ENCODE data around the gene RNF157. TPM values are rescaled to one million over a fixed set of nuclear protein-coding genes. Genes with fewer than 3 reads are reported as not detected.

RNF157 gene
- total and polyA plus RNA-seq, 10 of the 15 experiments (the other 5 are each of a cell fraction or from before 2014, with no cell fraction given) = 1.4 to 15.9 (median 9.6) TPM

DNA sequence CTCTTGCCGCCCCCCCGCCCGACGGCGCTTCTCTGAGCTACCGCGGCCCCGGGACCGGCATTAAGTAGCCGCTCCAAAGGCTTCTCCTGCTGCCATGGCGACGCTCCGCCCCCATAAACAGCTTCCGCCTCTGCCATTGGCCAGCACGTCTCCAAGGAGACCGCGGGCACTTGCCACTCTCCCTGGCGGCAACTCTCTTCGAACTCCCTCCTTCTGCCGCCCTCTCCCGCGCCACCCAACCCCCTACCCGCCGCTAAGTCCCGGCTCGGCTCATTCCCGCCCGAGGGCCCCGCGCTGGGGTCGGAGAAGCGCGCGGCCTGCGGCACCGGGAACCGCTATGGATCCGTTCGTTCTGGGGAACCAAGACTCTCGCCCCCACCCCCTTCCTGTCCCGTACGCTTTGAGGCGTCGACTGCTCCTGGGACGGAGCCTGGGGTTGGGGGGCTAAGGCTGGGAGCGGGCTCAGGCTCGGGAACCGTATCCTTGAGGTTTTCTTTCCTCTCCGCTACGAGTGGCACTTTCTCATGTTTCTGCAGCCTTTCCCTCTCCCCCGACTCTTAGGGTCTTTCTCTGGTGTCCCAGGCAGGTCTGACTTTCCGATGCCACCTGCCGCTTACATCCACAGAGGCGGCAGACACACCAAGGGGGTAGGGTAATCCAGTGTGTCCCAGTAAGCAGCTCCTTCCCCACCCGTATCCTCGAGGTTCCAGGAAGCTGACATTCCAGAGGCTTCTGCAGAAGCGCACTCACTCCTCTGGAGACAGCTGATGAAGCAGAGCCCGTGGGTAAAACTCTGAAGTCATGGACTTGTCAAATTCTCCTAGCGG is 98.9 kb downstream of the RNF157 start, which contains the start of gene FOXJ1:
Gene FOXJ1, minus strand, starts transcription at position 34 of the 827 bp plus-strand sequence. CDS start 850 bp downstream, outside the sequence.
- peak; percentile 7 for FAIRE-seq
- ChIA-PET CTCF (interaction anchor here (0.6 to 2.0 kb wide), 7 partner anchors 8 to 138 kb away, joined by 3 to 7 read pairs (median 3); no protein-coding TSS in a partner anchor), POLR2A (no interaction called here)
- TF ChIP-seq TCF7 (IDR thresholded peaks at IDR 0.05; ENCODE audit: borderline replicate concordance) (no peak), MXI1 (IDR thresholded peaks at IDR 0.05; ENCODE audit: low read depth, low read length) (peak; percentile 95), MYB (IDR thresholded peaks at IDR 0.05; ENCODE audit: borderline replicate concordance, low read depth, low read length) (no peak), LARP7 (IDR thresholded peaks at IDR 0.05) (peak; percentile 64), BMI1 (IDR thresholded peaks at IDR 0.05; ENCODE audit: borderline replicate concordance) (peak; percentile 98), DPF2 (IDR thresholded peaks at IDR 0.05) (no peak), PAX5 (IDR thresholded peaks at IDR 0.05; ENCODE audit: borderline replicate concordance, low read depth, low read length) (no peak), IKZF1 (conservative IDR thresholded peaks at IDR 0.05) (peak; percentile 38; the same call in 1 of the 2 replicates), YY1 (IDR thresholded peaks at IDR 0.05; ENCODE audit: low read depth, low read length) (0 out of 2 replicates have a peak, but pooled peaks have one; percentile 34), TBL1XR1 (IDR thresholded peaks at IDR 0.05; ENCODE audit: low read depth, low read length) (peak; percentile 46; the same call in 1 of the 2 replicates), EGR1 (IDR thresholded peaks at IDR 0.05; ENCODE audit: borderline replicate concordance in 1 of 2, low read depth in 2 of 2, low read length in 2 of 2) (peak in 1 of 2 experiments; percentile 72; a peak in 1 of 3 replicates), MTA2 (IDR thresholded peaks at IDR 0.05; ENCODE audit: low read depth) (no peak), CHD2 (IDR thresholded peaks at IDR 0.05; ENCODE audit: borderline replicate concordance, low read depth, low read length) (0 out of 2 replicates have a peak, but pooled peaks have one; percentile 65)
- TF ChIP-seq, protein P1, sequence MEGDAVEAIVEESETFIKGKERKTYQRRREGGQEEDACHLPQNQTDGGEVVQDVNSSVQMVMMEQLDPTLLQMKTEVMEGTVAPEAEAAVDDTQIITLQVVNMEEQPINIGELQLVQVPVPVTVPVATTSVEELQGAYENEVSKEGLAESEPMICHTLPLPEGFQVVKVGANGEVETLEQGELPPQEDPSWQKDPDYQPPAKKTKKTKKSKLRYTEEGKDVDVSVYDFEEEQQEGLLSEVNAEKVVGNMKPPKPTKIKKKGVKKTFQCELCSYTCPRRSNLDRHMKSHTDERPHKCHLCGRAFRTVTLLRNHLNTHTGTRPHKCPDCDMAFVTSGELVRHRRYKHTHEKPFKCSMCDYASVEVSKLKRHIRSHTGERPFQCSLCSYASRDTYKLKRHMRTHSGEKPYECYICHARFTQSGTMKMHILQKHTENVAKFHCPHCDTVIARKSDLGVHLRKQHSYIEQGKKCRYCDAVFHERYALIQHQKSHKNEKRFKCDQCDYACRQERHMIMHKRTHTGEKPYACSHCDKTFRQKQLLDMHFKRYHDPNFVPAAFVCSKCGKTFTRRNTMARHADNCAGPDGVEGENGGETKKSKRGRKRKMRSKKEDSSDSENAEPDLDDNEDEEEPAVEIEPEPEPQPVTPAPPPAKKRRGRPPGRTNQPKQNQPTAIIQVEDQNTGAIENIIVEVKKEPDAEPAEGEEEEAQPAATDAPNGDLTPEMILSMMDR (IDR thresholded peaks at IDR 0.05 in 2 of 3, conservative IDR thresholded peaks at IDR 0.05 in 1 of 3; ENCODE audit: control insufficient read depth in 2 of 3, extremely low read depth in 1 of 3, insufficient read depth in 1 of 3, low read depth in 3 of 3, low read length in 3 of 3) = no peak
- TF ChIP-seq, protein P2, sequence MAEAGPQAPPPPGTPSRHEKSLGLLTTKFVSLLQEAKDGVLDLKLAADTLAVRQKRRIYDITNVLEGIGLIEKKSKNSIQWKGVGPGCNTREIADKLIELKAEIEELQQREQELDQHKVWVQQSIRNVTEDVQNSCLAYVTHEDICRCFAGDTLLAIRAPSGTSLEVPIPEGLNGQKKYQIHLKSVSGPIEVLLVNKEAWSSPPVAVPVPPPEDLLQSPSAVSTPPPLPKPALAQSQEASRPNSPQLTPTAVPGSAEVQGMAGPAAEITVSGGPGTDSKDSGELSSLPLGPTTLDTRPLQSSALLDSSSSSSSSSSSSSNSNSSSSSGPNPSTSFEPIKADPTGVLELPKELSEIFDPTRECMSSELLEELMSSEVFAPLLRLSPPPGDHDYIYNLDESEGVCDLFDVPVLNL (IDR thresholded peaks at IDR 0.05; ENCODE audit: low read depth, low read length) = peak; percentile 43; the same call in 1 of the 2 replicates
- TF ChIP-seq, protein P3, sequence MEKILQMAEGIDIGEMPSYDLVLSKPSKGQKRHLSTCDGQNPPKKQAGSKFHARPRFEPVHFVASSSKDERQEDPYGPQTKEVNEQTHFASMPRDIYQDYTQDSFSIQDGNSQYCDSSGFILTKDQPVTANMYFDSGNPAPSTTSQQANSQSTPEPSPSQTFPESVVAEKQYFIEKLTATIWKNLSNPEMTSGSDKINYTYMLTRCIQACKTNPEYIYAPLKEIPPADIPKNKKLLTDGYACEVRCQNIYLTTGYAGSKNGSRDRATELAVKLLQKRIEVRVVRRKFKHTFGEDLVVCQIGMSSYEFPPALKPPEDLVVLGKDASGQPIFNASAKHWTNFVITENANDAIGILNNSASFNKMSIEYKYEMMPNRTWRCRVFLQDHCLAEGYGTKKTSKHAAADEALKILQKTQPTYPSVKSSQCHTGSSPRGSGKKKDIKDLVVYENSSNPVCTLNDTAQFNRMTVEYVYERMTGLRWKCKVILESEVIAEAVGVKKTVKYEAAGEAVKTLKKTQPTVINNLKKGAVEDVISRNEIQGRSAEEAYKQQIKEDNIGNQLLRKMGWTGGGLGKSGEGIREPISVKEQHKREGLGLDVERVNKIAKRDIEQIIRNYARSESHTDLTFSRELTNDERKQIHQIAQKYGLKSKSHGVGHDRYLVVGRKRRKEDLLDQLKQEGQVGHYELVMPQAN (conservative IDR thresholded peaks at IDR 0.05) = peak; percentile 95

More for the DNA sequence above, 98.9 kb downstream of the RNF157 start, which contains the start of gene FOXJ1:
- in situ Hi-C loops (cut with MboI) (no loop called here), intact Hi-C loops (cut with micrococcal nuclease; ENCODE audit: unreplicated experiment) (no loop called here)
- no TSS peak for BruUV-seq (replicated peaks)
- H3K9ac ChIP-seq (ENCODE audit: control insufficient read depth, insufficient read depth, low read length) = no peak within 1 kb of the TSS
- SMC1A ChIA-PET (ENCODE audit: uncharacterized antibody, unreplicated experiment) = interaction anchor here (1.9 to 2.2 kb wide), 2 partner anchors 10 to 37 kb away, joined by 4 to 6 read pairs; no protein-coding TSS in a partner anchor
- H2AFZ ChIP-seq (ENCODE audit: control insufficient read depth, low read depth, low read length) = peak within 1 kb of the TSS; percentile 20
- DNase-seq (ENCODE audit: low read depth, low spot score) (peak; percentile 48), ATAC-seq (peak; percentile 93)
- H3K27ac ChIP-seq (ENCODE audit: control insufficient read depth, insufficient read depth) = no peak within 1 kb of the TSS
- no peaks in the 10 kb centered on the region for H3K79me2 ChIP-seq (ENCODE audit: control insufficient read depth, insufficient read depth, low read length)
- peaks cover 5 to 11% of the 10 kb centered on the region in 2 experiments for H3K27me3 ChIP-seq (replicated peaks in 1 of 2; ENCODE audit: control insufficient read depth in 2 of 2, insufficient read depth in 2 of 2, low read length in 1 of 2)
- no peaks in the 10 kb centered on the region for H3K36me3 ChIP-seq (ENCODE audit: control insufficient read depth in 2 of 2, insufficient read depth in 2 of 2, low read length in 1 of 2)
- H3K4me1 ChIP-seq (ENCODE audit: control insufficient read depth, insufficient read depth, low read length) = peaks cover 30% of the 10 kb centered on the region
- WGBS (ENCODE audit: insufficient coverage, insufficient replicate concordance, low lambda C conversion rate, missing lambda C conversion rate) = 30% methylated on average over 30 of the region's 59 CpGs
- H3K4me3 ChIP-seq = peak within 1 kb of the TSS; percentile 63; the same call in 1 of the 2 replicates
- no peaks in the 10 kb centered on the region for H4K20me1 ChIP-seq (ENCODE audit: control insufficient read depth, insufficient read depth)
- H3K9me3 ChIP-seq (replicated peaks; ENCODE audit: control insufficient read depth, insufficient read depth, low read length) = no peaks in the 10 kb centered on the region
- RAD21 ChIA-PET (ENCODE audit: unreplicated experiment) = interaction anchor here (0.6 to 1.2 kb wide), 3 partner anchors 138 to 191 kb away, joined by 3 read pairs; no protein-coding TSS in a partner anchor
- H3K4me2 ChIP-seq (ENCODE audit: control insufficient read depth, insufficient read depth) = peak within 1 kb of the TSS; percentile 75

All from GM12878 (cell line).